ENCODE results near the gene CLDN15.

- TF ChIP-seq POLR2A (IDR thresholded peaks at IDR 0.05; ENCODE audit: low read length) (no peak), GATA1 (IDR thresholded peaks at IDR 0.05; ENCODE audit: low read depth, low read length) (no peak)
Measured at GRCh38 chr7:101271021-101271420, 33.4 kb upstream of the CLDN15 start.

All from erythroblast (primary cell).